NCI-H82 treated with DMSO at 0.1 percent for 48 hours (cell line): ENCODE data around the gene KHDC4.
"Not testable (repeated sequence)": the region's sequence is repeated elsewhere in the genome, so short reads cannot be mapped to it uniquely, and the experiment has no call there.

Experiments used
- DNase-seq: peaks from one replicate; lab custom pipeline; 2025; ENCODE audit not compliant: unreplicated experiment; lab: John Stamatoyannopoulos, UW

Gene KHDC4

DNA sequence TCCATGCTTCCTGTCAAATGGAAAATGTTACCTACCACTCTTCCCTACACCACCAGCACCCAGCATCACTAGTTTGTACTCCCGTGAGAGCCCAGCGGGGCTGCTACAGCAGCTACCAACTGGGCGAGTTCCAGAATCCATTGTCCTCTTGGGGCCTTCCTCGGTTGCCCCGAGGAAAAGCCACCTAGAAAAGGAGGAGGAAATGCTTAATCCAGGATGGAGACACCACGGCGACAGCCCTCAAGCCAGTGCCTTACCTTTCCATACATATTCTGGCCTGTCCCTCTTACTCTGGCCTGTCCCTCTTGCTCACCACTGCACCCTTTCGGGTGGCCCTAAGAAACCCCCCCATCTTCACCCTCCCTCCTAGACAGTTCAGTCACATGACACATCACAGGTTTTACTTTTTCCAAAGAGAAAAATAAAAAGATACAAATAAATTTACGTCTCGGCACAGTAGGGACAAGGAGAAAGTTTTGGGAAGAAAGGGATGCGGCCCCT lies 23.5 kb downstream of the KHDC4 start:
- peak; percentile 37 for DNase-seq

DNA sequence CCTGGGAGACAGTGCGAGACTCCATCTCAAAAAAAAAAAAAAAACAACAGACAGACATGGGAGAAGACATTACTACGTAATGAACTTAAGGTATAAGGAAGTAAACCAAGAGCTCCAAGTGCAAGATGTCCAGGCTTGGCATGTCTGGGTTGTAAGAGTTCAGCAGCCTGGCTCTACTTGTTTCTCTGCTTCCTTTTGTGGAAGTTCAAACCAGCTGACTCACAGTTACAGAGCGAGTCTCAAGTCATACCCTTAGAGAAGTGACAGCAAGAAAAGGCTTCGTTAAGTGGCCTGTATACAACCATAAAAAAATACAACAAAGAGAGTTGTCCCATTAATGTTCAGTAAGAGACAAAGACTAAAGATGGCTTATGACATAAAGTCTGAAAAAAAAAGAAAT lies 24.3 kb downstream of the KHDC4 start:
- no peak for DNase-seq

DNA sequence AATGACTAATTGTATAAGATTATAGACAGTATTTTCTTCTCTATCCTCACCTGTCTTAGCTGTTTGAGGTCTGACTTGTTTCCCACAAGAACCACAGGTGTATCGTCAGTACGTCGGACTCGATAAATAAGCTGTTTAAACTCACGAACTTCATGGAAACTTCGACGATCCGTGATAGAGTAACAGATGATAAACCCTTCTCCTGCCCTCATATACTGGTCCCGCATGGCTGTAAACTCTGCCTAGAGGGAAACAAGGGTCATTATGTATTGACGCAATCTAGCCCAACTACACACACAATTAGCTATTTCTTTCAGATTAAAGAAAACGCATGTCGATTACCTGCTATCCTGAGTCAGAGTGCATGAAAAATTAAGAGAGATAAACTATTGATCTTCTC lies 30.0 kb downstream of the KHDC4 start:
- DNase-seq: no peak

DNA sequence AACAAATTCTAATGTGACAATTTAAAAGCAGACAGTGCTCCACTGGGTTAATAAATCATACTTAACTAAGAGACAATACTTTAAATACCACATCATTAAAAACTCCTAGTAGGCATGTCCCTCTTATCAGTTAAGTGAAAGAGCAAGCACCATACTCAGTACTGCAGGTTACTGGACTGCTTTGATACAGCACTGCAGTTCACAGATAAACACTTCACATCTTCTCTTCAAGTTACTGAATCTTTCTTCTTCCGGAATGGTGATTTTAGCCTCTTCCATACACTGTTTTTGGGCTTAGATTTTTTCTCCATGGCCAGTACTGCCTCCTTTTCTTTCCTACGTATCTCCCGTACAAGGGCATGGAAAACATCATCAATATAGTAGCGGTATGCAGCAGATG lies 34.1 kb downstream of the KHDC4 start:
- no peak for DNase-seq

DNA sequence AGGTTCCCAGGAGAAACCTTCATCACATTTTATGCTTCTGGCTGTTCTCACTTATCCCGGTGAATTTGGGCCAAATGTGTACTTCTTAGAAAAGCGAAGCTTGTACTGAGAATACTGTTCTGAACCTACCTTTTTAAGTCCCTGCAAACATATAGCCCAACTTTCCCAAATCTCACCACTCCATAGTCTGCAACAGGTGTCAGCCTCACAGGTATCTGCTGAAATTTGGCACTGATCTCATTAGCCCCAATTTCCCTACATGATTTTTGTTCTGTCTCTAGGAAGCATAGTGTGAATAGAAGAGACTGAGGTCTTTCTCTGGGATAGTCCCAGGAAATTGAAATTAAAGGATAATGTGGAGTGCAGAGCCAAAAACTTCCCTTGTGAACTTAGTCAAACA lies 34.5 kb downstream of the KHDC4 start:
- no peak for DNase-seq

DNA sequence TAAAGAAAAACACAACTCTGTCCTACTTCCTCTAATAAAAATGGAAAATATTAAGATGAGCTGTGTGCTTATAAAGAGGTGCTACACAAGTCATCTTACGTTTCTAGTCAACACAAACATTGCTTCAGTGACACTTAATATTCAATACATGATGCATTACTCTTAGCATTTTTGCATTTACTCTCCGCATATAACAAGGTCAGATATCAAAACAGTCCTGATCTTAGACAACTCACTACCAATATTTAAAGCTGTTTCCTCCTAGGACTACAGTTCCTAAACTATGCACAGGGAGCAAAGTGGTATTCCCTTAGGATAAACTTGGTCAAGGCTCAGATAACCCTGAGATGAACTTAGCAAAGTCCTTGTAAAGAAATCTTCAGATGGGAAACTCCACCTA lies 35.3 kb downstream of the KHDC4 start:
- no peak for DNase-seq

DNA sequence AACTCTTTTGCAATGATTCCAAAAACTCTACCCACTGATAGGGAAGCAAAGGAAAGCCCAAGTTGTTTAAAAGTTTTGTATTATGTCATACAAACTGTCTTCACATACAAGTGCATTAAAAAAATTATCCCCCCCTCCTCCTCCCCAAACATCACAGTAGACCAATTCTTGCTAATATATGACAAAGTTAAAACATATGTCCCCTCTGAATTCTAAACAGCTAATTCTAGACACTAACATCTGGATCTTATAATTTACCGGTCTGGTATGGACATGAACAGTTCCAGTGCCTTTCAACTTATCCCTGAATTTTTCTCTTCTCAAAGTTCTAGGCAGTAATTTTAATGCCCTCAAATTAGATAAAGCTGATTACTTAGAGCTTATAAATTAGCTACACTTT lies 36.5 kb downstream of the KHDC4 start:
- DNase-seq: no peak

DNA sequence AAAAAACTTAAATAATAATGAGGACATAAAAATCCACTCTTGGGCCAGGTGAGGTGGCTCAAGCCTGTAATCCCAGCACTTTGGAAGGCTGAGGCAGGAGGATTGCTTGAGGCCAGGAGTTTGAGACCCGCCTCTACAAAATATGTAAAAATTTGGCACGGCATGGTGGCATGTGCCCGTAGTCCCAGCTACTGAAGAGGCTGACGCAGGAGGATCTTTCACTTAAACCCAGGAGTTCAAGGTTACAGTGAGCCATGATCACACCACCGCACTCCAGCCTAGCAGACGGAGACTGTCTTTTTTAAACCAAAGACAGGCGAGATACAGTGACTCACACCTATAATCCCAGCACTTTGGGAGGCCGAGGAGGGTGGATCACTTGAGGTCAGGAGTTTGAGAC lies 37.7 kb downstream of the KHDC4 start:
- DNase-seq: not testable (repeated sequence)

DNA sequence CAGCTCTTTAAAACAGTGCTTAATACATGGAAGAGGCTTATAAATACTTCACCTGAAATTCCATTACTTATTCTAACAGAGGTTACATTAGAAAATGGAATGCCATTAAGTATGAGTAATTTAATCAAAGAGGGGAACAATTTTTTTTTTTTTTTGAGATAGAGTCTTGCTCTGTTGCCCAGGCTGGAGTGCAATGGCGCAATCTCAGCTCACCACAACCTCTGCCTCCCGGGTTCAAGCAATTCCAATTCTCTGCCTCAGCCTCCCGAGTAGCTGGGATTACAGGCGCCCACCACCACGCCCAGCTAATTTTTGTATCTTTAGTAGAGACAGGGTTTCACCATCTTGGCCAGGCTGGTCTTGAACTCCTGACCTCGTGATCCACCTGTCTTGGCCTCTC lies 38.6 kb downstream of the KHDC4 start:
- DNase-seq: not testable (repeated sequence)

DNA sequence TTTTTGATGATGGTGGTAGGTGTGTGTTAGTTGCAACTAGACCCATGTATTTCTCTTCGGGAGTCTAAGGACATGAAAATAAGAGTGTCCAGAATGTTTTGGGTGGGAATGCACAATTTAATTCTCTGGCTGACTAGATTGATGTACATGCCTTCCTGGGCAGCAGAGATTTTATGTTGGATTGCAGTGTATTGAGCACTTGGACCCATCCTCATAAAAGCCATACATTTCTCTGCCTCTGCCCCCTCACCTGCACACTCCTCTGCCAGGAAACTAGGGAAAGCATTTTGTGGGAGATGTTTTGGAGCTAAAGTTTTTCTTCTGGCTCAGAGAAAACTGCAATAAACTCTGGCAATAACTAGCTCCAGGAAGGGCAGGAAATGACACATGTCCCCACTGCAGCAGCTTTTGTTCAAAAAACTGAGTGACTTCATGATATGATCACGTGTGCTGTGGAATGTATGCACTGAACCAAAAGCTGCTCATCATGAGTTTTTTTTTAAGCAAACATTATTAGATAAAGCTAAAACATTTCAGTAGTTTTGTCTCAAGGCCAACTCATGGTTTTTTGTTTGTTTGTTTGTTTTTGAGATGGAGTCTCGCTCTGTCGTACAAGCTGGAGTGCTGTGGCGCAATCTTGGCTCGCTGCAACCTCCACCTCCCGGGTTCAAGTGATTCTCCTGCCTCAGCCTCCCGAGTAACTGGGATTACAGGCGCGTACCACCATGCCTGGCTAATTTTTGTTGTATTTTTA lies 40.6 kb downstream of the KHDC4 start:
- DNase-seq: no peak

DNA sequence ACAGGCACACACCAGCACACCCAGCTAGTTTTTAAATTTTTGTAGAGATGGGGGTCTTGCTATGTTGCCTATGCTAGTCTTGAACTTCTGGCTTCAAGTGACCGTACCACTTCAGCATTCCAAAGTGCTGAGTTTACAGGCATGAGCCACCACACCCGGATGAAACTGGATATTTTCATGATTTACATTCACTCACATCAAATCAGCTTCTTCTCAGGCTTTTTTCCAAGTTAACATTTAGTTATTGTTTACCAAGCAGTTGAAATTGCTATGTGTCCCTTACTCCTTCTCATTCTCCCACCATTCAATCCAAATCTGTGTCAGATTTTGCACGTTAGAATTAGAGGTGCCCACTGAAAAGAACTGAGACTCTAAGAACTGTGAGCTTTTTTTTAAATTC lies 41.4 kb downstream of the KHDC4 start:
- DNase-seq: no peak

DNA sequence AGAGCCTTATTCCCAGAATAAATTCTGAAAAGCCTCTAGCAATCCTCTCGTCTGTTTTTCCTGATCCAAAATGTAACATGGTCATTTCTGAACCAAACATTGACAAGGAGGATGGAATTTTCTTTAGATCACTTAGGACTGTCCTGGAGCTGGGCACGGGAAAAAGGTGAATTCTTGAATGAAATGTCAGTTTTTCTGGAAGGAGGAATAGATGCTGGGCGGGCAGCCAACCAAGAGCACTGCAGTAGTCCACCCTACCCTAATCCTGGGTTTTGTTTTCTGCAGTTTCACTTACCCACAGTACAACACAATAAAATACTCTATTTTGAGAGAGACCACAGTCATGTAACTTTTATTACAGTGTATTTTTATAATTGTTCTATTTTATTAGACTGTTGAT lies 44.0 kb downstream of the KHDC4 start:
- DNase-seq: no peak

DNA sequence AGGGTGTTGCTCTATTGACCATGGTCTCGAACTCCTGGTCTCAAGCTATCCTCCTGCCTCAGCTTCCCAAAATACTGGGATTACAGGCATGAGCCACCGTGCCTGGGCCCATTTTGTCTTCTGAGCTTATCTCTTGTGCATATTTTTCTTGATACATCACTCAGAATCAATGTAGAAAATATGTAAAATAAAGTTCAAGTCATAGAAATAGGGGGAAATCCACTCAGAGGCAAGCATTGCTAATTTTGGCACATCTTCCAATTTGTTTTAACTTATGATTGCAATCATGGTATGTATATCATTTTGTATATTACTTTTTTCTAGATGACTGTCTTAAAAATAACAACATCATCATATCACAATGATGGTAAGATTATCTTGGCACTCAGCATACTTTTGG lies 44.6 kb downstream of the KHDC4 start:
- DNase-seq: no peak

DNA sequence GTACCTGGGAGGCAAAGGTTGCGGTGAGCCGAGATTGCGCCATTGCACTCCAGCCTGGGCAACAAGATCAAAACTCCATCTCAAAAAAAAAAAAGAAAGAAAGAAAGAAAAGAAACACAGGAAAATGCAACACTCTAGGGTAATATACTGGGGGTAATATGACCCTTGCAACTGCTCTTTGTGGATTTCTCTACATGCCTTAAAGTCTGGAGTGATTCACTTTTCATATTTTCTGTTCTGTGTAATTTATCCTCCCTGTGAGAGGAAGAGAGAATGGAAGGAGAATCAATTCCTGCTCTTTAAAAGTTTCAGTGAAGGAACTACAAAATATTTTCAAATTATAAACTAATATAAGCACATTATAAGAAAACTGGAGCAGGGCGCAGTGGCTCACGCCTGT lies 45.7 kb downstream of the KHDC4 start:
- DNase-seq: no peak

DNA sequence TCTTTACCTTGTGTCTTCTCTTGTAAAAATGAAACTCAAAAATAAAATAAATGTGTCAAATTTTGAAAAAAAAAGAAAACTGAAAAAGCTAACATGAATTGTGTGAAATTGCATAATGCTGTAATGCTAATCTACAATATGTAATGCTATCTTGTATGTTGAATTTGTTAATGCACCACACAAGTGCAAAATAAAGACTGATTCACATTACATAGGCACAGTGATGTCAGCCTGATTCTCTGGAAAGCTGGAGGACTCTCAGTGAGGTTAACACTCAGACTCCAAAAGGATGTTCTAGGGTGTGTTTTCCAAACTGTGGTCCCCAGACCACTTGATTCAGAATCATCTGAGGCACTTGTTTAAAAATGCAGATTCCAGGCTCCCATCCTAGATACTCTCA lies 49.2 kb downstream of the KHDC4 start:
- DNase-seq: no peak

DNA sequence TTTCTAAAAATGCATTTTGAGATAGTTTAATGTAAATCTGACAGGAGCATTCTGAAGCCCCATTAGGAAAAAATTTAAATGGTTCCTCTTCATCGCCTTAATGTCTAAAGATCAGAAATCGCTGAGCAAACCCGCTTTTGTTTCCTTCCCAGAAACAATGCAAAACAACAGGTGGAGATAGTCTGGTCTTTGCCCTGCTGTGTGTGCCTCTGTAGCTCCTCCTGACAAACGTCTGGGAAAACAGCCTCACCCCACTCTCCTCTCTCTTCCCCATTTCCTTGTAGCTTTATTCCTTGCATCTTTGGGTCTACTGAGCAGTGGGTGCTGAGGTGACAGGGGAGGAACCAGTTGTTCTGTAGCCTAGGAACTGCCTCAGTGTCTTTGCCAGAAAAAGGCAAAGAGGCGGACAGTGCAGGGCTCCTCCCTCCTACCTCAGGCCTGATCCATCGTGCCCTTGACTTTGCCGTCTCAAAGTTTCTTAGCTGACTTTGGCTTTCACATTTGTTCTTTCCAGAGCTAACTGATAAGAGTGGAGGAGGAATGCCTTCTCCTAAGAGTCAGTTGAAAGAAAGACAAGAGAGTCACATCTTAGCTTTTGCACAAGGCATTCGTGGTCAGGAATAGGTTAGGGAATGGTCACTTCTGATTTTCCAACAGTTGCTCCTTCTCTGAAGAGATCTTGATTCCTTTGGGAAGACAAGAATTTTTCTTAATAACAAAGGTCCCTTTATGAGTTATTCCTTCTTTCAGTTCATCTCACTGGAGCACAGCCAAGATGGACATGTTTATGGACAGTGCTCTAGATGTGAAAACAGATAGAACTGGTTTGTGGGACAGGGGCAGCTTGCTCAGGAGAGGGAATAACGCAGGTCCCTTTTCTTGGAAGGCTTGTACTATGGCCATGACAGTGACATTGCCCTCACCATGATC lies 49.9 kb downstream of the KHDC4 start:
- DNase-seq: no peak

DNA sequence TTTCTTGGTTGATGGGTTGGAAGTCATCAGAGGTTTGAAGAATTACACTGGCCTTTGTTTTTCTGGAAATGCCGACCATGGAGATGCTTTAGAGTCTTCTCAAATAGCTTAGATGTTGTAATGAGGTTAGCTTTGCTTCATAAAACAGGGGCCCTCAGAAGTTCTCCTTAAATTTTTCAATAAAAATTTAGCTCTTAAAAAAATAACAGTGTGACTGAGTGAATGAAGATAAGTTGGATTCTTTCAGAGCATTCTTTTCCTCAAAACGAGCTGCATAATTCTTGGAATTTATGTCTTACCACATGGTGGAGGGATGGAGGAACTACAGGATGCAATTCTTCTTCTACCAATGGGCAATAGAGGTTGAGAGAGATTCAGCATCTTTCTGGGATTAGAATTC lies 51.4 kb downstream of the KHDC4 start:
- DNase-seq: no peak

DNA sequence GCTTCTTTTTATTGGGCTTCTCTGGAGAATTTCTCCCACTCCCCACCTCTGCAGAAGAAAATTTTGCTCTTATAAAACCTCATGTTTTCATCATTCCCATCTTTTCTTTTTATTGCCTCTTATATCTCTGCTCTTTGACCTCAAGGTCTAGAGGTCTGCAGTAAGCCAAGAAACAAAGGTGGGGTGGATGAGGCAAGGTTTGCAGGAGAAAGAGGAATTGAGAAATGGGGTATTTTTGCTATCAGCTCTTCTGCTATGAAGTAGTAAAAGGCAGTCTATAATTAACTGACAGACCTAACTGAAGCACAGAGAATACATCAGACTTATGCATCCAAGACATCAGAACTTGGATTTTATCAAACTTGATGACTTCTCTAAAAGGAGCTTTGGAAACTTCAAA lies 52.0 kb downstream of the KHDC4 start:
- no peak for DNase-seq

DNA sequence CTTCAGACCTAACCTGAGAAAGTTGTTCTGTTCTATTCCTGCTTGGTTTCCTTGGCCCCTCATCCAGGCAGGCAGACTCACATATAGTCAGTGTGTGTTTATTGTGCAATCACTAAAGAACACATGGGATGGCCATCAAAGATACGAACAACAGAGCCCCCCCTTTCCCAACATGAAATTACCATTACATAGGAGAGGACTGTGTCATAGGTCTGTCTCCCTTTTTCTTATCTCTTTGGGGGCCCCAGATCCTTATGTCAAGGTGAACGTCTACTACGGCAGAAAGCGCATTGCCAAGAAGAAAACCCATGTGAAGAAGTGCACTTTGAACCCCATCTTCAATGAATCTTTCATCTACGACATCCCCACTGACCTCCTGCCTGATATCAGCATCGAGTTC lies 53.3 kb downstream of the KHDC4 start:
- no peak for DNase-seq

DNA sequence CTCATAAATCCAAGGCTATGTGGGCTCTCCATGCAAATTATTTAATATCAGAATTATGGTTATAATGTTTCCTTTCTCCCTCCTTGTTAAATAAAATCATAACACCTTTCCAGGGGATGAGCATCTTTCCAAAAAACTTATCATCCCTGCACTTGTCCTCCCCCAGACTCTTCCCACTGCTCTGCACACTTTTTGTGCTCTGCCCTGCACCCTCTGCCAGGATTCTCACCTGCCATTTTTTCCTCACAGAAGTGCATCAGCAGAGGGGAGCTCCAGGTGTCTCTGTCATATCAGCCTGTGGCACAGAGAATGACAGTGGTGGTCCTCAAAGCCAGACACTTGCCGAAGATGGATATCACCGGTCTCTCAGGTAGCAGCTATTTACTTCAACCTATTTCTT lies 54.0 kb downstream of the KHDC4 start:
- DNase-seq: no peak

DNA sequence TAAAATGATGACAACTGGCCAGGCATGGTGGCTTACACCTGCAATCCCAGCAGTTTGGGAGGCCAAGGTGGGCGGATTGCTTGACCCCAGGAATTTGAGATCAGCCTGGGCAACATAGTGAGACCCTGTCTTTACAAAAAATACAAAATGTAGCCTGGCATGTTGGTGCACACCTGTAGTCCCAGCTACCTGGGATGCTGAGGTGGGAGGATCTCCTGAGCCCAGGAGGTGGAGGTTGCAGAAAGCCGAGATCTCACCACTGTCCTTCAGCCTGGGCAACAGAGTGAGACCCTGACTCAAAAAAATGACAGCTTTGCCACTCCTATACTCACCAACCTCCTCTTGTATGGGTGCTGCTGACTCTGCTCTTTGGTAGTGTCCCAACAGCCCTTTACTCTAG lies 56.3 kb downstream of the KHDC4 start:
- no peak for DNase-seq

DNA sequence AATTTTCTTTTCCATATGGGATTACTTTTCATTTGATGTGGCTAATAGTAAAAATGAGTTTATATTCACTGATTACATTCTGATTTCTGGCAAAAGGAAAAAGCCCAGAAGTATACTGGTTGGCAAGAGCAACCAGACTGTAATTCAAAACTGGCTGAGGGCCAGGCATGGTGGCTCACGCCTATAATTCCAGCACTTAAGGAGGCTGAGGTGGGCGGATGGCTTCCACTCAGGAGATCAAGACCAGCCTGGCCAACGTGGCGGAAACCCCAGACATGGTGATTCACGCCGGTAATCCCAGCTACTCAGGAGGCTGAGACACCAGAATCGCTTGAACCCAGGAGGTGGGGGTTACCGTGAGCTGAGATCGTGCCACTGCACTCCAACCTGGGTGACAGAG lies 60.4 kb downstream of the KHDC4 start:
- no peak for DNase-seq
